Colon (tissue), 2 donors: Measurements from ENCODE around the gene ZBTB47.

Experiments
- FAIRE-seq: peaks from 2 replicates; lab custom pipeline; 2012; peaks lifted over from hg19 to GRCh38; lab: Jason Lieb, UNC
- donor health status: control.
- donor health status: control.

Gene ZBTB47

DNA sequence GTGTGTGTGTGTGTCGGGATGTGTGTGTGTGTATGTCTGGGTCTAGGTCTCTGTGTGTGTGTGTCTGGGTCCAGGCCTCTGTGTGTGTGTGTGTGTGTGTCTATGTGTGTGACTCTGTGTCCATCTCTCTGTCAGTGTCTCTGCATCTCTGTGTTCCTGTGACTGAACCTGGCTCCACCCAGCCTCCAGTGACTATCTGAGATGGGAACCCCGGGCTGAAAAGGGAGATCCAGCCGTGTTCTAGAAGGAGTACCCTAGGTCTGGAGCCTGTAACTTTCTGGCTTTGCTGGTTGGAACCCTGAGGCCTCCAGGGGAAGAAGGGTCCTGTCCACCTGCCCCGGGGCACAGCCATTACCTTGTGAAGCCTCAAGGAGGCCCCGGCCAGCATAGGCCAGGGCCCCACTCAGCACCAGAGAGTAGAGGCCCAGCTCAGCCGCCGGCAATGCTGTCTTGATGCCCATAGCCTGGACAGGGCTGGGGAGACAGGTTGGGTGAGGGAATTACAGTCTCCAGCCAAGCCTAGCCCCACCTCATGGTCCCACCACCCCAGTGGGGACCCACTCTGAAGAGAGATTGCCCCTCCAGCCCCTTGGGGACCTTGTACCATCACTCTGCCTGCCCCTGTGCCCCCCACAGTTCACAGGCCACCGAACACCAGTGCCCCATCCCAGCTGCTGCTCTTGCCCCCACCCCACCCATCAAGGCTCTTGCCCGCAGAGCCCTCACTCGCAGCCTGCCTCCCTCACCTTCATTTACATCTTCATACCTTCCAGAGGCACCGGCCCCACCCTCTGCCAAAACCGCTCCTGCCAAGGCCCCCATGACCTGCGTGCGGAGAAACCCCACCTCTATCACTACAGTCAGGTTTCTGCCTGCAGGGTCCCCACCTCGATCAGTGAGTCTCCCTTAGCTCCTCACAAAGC, 47.1 kb downstream of the ZBTB47 start:
- no peak for FAIRE-seq

GRCh38 chr3:42701371-42702065, 48.0 kb downstream of the ZBTB47 start:
- FAIRE-seq, result no peak

DNA sequence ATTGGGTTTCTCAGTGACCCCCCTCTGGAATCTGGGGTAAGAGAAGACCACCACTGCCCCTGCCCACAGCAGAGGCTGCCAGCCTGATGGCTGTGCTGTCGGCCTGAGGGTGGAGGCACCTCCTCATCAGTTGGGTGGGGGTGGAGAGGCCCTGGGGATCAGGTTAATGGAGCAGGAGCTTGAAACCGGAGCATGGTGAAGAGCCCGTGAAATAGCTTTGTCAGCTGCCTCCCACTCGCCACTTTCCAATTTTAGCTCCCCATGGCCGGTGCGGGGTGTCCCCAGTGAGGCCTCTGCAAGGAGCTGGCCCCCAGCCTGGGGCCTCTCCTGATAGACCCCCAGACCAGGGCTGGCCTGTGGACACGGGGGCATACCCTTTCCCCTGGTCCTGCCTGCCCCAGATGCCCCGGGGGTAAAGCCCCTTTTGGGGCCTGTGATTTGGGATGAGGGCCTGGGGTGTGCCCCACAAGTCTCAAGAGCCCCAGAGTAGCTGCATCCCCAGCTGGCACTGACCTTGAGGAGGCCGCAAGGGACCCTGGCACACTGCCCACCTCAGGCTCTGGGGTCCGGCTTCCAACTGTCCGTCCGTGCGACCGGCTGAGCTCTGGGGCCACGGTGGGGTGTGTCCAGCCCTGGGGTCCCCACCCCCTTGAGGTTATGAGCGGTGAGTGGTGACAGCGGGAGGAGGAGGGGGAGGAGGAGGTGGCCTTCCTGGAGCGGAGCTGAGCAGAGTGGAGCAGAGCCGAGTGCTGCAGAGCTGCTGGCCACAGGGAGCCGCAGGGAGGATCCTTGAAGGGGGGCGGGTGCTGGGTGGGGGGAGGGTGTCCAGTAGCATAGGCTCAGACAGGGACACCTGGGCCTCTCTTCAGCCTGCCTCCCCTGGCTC, 48.8 kb downstream of the ZBTB47 start, which contains the start of gene HHATL:
Gene HHATL, minus strand, starts transcription at position 733 of the 886 bp plus-strand sequence. CDS start 1,972 bp downstream, outside the sequence.
- FAIRE-seq, result no peak

DNA sequence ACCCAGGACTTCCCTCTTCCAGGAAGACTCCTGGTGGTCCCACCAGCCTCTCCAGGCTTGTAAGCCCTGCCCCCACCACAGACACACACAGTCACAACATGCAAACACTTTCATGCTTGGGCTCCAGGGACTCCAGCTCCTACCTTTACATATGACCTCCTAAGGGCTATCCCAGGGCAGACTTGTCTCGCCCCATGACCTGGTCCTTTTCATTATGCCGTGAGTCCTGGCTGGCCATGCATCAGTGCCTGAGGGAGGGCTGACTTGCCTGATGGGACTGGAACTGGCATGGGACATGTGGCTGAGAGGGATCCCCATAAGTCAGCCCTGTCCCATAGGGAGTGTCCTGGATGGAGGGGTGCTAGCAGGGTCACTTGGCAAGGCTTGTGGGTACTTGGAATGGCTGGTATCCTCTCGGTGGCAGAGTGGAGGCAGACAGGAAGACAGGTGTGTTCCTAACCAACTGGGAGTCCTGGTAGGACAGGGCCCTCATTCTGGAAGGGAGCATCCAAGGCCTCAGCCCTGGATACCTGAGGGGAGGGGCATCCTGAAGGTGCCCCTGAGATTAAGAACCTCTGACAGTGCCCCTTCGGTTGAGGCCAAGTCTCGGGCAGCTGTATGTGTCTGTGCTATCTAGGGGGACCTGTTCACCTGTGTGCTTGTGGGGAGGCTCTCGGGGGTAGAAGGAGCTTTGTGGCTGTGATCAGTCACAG, 49.6 kb downstream of the ZBTB47 start:
- no peak for FAIRE-seq

DNA sequence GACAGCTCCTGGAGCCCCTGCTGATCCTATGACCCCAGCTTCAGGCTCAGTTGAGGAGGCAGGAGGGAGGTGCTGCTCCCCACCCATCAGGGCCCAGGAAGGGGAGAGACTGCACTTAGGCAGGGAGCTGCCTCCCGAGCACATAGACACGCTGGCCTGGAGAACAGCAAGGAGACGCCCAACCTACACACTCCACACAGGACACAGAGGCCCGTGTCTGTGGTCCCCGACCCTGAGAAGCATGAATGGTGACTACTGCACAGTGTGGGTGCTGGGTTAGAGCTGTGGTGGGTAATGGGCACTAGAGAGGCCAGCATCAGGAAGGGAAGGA, 50.2 kb downstream of the ZBTB47 start:
- no peak for FAIRE-seq

DNA sequence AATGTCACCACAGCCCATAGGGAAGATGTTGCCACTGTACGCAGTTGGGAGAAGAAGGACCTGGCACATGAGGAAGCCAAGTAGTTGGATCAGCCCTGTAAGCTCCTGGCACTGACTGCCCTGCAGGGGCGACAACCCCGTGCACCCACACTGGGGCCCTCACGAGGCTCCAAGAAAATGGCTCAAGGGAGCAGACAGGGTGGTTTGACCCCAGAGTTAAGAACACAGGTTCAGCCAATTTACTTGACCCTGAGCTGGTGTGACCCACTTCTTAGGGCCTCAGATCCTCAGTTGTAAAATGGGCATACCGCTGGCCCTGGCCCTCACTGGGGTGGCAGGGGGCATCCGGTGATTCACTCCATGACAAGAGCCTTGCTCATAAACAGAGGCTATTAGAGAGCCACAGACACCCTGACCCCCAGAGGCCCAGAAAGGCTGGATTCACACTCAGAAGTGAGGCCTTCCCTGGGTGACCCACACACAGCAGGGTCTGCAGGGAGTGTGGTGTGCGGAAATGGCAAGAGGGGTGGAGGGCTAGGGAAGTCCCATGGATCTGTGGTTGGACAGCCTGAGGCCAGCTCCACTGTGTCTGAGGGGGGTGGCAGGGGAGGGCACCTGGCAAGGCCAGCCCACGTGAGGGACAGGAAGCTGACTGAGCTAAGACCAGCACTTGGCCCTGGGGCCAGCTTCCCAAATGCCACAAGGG, 50.8 kb downstream of the ZBTB47 start:
- FAIRE-seq, result no peak

- FAIRE-seq, result no peak
These were observed 51.7 kb downstream of the ZBTB47 start for GRCh38 chr3:42705058-42705767.

GRCh38 chr3:42705962-42706585, 52.6 kb downstream of the ZBTB47 start:
- no peak for FAIRE-seq

DNA sequence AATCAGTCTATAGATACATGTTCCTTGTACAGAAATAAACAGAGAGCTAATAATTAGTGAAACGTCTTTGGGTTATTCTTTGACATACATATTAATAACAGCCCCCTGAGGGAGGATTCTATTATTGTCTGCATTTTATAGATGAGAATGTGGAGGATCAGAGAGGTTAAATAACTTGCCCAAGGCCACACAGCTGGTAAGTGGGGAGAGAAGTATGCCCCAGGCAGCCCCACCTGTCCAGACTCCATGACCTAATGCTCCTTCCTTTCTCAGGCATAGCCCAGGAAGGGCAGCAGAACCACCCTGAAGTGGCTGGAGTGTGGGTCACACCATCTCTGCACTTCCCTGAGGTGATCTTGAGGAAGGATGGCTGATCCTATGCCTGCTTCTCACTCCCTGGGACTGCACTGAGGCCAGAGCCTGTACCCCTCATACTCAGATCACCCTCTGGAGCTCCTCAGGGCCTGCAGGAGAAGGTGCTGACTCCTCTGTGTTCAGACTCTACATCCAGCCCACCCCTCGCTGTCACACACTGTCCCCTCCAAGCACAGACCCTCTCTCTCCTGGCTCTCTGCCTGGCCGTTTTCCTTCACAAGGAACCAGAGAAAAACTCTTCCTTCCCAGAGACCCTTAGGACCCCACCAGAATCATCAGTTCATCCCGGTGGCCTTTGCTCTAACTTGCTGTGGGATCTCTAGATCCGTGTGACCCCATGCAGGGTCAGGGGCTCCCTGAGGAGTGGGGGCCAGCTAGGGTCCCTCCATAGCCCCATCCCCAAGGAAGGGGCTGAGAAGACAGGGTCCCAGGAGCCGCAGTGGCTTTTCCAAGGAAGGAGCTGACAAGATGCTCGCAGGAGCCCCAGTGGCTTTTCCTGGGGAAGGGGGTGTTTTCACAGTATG, 53.5 kb downstream of the ZBTB47 start:
- no peak for FAIRE-seq

- no peak for FAIRE-seq
These were observed 54.3 kb downstream of the ZBTB47 start for GRCh38 chr3:42707620-42708355.

DNA sequence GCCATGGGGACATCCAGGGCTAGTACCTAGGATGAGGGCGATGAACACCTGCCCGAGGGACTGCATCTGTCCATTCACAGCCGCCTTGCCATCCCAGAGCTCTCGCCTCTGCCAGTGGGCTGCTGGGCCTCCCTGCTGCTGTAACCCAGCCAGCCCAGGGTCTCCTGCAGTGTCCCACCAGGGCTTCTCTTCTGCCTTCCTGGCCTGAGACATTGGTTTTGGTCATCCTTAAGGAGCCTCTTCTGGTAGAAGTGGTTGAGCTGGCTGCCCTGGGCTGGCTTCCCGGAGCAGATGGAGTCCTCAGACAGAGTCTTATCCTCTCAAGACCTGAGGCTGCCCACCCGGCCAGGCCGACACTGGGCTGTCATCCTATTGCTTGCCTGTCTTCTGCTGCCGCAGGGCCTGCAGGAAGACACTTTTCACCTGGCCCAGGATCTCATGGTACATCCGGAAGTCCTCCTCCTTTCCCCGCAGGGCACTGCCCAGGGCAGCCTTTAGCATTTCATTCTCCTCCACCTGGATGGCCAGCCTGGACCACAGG, 55.2 kb downstream of the ZBTB47 start:
- FAIRE-seq, result no peak

DNA sequence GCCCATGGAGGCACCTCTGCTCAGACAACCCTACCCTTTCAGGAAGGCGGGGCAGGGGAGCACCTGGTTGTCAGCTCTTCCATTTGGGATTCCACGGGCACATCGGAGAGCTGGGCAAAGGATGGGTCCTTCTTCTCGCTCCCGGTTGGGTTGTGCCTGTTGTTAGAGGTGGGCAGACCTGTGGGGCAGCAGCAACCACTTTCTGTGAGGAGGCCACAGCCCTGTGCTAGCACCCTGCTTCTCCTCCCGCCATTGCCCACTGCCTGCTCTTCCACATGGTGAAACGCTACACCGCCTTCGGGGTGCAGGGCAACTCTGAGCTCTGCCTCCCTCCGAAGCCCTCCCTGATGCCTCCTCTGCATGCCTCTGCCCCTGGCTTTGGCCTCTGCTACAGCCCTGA, 56.1 kb downstream of the ZBTB47 start:
- no peak for FAIRE-seq

DNA sequence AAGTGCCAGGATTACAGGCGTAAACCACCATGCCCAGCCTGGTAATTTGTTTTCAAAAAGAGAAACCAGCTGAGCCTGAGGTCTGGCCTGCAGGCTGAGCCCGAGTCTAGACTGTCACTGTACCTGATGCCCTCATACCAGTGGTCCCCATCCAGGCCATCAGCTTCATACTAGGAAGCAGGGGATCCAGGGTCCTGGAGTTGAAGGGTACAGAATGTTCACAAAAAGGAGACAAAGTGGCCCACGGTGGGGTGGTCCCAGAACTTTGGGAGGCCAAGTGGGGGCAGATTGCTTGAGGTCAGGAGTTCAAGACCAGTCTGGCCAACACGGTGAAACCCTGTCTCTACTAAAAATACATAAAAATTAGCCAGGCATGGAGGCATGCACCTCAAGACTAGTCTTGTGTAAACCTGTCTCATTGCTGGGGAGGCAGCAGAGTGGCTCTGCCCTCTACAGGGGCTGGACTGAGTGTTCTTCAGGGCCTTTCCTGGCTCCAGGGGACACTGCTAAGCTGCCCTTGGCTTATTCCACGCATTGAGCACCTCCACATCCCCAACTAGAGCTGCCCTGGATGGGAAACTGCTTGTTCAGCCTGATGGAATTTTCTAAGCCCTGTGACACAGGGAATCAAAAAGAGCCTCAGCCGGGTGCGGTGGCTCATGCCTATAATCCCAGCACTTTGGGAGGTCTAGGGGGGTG, 57.0 kb downstream of the ZBTB47 start:
- FAIRE-seq, result no peak

DNA sequence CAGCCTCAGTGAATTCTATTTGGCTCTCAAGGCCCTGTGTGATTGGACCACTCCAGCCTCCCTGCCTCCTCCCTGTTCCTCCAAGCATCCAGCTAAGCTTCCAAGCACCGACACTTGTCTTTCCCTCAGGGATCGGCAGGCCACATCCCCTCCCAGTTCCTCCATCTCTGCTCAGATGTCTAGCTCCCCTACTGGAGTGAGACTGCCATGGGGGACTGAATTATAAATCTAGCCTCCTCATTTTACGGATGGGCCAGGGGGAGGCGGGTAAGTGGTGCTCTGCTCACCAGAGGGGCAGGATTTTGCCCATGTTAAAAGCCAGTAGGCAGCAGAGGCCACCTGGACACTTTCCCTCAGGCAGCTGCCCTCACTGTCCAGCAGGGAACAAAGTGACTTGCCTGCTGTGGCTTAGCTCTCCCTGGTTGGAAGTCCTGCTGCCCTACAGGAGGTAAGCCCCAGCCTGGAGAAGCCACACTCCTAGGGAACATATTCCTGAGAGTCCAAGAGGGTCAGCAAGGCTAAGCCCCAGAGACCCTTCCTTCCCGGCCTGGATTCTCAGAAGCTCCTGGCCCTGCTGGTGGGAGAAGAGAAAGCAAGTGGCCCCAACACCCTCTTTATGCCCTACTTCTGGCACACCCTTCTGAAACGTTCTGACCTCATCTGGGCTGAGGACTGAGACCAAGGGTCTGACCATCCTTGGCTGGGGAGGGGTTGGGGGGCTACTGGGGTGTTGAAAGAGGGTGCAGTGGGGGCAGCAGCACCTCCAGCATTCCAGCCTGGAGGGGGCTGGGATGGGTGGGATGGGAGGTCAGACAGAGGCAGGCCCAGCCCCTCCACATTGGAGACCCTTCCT, 58.2 kb downstream of the ZBTB47 start:
- no peak for FAIRE-seq

GRCh38 chr3:42712344-42712648, 58.8 kb downstream of the ZBTB47 start:
- FAIRE-seq, result no peak

DNA sequence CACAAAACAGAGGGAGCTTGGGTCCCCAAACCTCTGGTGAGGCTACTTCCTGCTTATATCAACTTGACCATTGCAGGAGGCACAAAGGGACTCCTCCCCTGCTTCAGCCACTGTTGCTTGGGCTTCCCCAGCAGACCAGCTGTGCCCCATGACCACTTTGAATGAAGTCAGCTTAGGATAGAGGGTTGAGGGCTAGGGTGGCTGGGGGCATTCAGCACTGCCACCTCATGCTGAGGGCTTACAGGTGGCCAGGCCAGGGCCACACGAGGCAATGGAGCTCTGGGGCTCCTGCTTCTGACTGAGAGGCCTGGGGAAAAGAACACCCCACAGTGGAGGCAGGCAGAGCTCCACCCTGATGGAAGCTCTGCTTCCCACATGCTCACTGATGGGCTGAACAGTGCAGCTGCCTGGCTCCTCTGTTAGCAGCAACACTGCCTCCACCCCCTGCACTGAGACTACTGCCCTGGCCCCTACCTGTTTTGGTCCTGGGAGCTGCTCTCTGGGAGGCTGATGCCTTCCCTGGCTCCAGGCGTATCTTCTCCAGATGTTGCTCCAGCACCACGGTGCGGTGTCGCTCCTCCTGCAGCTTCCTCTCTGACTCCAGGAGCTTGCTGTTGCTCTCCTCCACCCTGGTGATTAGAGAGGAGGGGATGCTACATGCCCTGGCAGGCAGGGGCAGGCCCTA, 59.3 kb downstream of the ZBTB47 start:
- FAIRE-seq, result no peak
